T follicular helper cell (primary cell): ENCODE measurements around the gene ILF3.
"Not testable (repeated sequence)": the region's sequence is repeated elsewhere in the genome, so short reads cannot be mapped to it uniquely, and the experiment has no call there.

Experiments
- DNase-seq: peaks from one replicate; pipeline ENCODE4 v3.0.0-alpha.2; 2020; ENCODE audit warnings: low read depth

The ILF3 gene

DNA sequence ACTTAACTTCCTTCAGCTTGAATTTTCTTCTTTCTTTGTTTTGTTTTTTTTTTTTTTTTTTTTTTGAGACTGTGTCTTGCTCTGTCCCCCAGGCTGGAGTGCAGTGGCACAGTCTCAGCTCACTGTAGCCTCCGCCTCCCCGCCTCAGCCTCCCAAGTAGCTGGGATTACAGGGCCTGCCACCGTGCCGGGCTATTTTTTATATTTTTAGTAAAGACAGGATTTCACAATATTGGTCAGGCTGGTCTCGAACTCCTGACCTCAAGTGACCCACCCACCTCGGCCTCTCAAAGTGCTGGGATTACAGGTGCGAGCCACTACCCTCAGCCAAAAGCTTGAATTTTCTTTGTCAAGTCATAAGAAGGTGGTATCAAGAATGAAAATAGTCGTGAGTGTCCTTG lies 21.1 kb downstream of the ILF3 start:
- not testable (repeated sequence) for DNase-seq

DNA sequence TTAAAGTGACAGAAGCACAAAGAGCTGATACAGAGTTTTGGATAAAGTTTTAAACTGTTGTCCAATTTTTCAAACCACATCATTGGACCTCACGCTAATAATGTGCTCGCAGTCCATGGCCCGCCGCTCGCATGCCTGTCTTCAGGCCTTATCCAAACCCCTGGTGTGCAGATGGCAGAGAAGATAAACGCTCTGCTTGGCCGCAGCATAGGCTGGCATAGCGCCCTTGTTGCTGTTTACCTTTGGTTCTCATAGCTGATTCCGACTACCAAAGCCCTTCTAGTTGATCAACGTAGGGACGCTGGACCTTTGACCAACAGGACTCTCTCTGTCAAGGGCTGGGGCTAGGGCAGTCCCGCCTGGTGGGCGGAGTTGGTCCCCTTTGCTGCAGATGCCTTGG lies 23.6 kb downstream of the ILF3 start:
- no peak for DNase-seq

DNA sequence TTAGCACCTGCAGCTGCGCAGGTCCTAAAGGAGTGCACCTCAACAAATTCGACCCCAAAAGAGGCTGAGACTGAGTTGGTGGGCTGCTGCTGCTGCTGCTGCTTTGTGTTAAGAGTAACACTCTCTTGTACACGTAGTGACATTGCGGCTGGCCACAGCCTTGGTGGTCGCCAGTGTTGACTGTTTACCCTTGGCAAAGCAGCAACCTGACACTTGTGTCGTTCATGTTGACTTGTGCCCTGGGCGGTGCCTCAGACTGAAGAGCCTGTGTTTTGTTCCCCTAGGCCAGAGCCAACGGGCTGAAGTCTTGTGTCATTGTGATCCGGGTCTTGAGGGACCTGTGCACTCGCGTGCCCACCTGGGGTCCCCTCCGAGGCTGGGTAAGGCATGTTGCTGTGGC lies 24.7 kb downstream of the ILF3 start:
- no peak for DNase-seq

DNA sequence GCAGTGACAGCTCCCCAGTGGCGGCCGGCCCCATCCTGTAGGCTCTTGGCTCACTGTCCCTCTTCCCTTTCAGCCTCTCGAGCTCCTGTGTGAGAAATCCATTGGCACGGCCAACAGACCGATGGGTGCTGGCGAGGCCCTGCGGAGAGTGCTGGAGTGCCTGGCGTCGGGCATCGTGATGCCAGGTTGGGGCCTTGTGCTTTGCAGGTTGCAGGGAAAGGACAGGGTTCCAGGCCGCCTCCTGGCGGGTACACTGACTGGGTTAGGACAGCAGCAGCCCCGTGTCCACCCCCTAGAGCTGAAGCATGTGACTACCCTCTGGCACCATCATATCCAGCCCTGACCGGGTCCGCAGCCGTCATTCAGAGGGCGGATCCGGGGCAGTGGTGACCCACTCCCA lies 25.6 kb downstream of the ILF3 start:
- DNase-seq: no peak

DNA sequence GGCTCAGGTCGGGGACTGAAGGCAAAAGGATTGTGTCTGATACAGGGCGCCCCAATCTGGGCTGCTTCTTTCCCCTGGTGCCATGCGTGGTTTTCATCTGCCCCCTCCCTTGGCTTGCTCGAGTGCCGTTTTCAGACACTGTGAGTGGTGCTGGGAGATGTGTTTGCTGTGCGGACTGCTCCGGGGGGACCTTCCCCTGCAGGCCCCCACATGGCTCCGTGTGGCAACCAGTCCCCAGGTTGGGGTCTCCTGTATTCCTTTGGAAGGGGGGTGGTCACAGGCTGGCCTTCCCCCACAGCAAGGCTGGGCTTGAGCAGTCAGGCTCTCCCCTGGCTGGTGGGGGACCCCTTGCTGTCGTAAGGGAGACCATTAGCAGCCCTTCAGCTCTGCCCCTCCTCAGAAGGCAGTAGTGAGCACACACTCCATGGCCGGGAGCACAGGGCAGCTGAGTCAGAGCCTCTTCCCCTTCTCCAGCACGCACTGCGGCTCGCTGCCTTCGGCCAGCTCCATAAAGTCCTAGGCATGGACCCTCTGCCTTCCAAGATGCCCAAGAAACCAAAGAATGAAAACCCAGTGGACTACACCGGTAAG lies 26.5 kb downstream of the ILF3 start:
- no peak for DNase-seq

DNA sequence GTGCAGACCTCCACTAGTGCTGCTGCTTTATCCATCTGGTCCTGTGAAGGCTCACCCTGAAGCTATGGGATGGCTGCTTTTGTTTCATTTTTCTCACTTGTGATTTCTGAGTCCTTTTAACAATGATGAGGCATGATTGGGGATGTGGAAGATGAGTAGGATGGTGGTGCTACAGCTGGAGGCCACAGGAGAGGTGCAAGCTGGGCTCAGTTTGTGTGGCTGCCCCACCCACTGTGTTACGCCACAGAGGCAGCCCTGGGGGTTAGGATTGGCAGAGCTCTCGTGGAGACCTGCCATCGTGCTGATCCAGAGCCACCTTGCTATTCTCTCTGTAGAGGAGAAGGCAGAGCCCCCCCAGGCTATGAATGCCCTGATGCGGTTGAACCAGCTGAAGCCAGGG lies 27.5 kb downstream of the ILF3 start:
- DNase-seq: no peak

DNA sequence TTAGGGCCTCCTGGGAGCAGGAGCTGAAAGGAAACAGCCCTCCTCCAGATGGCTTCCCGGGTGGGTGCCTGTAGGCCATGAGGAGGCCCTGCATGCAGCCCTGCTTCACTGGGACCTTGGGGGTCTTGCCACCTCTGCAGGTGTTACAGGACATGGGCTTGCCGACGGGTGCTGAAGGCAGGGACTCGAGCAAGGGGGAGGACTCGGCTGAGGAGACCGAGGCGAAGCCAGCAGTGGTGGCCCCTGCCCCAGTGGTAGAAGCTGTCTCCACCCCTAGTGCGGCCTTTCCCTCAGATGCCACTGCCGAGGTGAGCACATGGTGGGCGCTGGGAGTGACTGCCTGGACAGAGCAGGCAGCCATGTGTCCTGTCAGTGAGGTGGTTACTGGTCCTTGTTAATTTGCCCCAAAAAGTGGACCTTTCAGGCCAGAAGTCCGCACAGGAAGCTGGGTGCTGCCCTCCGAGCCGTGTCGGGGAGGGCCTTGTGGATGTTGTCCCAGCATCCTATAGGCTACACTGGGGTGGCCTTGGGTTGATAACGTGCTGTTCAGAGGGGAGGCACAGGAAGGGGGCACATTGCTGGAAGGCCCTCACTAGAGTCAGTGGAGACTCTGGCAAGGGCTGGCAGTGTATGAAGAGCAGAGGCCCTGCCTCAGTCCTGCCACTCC lies 28.4 kb downstream of the ILF3 start:
- DNase-seq: no peak

DNA sequence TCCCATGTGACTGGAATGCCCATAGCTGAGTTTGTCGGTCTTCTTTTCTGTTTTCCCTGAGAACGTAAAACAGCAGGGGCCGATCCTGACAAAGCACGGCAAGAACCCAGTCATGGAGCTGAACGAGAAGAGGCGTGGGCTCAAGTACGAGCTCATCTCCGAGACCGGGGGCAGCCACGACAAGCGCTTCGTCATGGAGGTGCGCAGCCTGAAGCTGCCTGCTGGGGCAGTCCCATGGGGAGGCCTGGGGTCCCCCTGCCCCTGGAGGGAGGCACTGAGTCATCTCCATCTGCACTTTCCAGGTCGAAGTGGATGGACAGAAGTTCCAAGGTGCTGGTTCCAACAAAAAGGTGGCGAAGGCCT lies 28.9 kb downstream of the ILF3 start:
- no peak for DNase-seq

DNA sequence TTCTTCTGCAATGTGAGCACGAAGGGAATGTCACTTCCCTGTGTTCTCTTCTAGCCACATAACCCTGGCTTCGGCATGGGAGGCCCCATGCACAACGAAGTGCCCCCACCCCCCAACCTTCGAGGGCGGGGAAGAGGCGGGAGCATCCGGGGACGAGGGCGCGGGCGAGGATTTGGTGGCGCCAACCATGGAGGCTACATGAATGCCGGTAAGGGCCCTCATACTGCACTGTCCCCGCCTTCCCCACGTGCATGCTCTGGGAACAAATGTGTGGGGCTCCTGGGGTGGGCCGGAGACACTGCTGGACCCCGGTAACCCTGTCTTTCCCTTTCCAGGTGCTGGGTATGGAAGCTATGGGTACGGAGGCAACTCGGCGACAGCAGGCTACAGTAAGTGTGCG lies 29.4 kb downstream of the ILF3 start:
- DNase-seq: no peak

DNA sequence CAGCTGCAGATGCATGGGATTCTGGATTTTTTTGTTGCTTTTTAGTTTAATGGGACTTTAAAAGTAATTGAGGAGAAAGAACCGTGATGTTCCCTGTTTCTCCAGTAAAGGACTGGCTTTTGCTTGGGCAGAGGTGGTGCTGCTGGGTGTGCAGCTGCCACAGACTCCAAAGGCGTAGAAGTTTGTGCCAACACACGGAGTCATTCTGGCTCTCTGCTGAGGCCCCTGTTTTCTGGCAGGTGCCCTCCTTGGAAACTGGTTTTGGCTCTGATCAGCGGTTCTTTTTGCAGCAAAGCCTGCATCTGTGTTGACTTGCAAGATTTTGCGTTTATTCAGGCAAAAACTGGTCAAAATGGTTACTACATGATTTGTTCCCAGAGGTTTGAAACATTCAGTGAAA lies 31.1 kb downstream of the ILF3 start:
- no peak for DNase-seq

DNA sequence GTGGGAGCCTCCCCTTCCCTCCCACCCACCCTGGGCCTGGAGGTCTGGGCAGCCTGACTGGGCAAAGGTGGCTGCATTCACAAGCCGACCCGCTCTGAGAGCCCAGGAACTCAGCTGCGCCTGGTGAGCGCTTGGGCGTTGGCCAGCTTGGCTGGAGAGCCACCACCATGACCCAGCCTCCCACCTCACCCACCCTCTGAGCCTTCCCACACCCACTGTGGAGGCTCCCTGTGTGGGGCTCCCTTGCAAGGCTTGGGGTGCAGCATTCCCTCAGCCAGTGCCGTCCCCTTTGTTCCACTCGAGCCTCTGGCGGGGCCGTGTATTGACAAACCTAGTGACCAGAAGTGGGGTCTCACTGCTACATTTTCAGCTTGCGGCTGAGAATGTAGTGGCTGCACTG lies 32.0 kb downstream of the ILF3 start:
- DNase-seq: no peak

DNA sequence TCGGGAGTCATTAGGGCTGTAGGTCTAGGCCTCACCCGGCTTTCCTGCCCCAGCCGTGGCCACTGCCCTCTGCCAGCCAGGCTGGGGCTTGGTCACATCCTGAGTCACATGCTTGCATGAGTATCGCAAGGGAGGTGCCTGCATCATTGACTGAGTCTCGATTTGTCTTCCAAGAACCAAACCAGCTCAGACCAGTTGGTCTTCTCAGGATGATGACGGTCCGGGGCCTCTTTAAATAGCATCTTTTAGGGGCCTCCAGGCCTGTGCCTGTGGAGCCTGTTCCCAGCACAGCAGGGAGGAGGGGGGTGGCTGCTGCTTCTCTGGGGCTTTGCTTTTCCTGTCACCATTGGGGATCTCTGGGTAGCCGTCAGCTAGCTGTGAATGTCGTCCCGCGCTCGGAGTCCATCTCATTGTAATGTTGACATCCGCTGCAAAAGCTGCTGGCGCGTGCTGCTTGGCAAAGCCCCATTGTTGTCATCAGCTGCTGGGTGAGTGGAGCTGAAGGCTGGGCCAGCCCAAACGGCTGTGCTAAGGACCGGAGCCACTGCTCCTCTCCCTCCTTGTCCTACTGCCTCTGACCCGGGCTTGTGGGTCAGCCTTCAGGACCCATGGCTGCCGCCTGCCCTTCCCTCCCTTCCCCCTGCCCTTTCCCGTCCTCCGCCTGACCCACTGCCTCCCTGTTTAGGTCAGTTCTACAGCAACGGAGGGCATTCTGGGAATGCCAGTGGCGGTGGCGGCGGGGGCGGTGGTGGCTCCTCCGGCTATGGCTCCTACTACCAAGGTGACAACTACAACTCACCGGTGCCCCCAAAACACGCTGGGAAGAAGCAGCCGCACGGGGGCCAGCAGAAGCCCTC lies 32.7 kb downstream of the ILF3 start:
- DNase-seq: no peak

DNA sequence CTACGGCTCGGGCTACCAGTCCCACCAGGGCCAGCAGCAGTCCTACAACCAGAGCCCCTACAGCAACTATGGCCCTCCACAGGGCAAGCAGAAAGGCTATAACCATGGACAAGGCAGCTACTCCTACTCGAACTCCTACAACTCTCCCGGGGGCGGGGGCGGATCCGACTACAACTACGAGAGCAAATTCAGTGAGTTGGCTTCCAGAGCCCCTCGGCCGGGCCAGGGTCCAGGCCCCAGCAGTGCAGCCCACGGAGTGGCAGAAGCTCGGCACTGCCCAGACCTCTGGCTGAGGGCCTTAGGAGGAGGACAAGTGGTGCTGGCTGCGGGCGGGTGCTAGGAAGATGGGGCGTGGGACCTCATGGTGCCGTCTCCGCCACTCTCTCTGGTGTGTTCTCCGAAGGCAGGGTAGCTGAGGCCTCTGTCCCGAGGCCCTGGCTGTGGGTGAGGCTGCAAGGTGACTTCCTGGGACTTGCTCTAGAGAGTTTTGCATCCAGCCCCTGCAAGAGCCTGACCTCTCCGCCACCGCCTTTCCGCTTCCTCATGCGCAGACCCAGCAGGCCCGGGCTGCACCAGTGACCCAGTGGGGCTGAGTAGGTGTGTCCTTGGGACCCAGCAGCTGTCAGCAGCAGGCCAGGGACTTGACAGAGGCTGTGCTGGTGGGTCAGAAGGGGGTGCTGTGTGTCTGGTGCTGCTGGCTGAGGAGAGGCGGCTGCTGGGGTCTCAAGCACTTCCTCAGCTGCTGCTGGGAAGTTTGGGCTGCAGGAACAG lies 33.6 kb downstream of the ILF3 start:
- DNase-seq: no peak

DNA sequence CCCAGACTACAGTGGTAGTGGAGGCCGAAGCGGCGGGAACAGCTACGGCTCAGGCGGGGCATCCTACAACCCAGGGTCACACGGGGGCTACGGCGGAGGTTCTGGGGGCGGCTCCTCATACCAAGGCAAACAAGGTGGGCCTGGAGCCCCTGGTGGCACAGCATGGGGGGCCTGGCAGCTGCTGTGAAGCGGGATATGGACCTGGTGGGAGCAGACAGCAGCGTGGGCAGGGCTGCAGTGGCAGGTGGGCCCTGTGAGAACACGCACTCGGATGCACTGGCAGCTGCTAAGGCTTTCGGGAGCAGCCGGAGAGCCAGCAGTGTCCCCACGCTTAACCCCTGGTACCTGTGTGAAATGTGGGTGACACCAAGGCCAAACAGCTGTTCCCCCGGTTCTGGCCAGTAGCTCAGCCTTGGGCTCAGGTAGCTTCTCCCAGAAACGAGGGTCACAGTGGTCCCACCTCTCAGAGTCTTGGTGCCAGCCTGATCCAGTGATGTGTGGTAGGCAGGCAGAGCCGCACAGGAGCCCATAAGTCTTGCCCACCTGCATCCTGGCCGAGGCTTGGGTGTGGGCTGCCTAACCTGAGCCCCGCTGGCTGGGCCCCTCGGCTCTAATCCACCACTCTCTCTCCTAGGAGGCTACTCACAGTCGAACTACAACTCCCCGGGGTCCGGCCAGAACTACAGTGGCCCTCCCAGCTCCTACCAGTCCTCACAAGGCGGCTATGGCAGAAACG lies 34.6 kb downstream of the ILF3 start:
- no peak for DNase-seq

DNA sequence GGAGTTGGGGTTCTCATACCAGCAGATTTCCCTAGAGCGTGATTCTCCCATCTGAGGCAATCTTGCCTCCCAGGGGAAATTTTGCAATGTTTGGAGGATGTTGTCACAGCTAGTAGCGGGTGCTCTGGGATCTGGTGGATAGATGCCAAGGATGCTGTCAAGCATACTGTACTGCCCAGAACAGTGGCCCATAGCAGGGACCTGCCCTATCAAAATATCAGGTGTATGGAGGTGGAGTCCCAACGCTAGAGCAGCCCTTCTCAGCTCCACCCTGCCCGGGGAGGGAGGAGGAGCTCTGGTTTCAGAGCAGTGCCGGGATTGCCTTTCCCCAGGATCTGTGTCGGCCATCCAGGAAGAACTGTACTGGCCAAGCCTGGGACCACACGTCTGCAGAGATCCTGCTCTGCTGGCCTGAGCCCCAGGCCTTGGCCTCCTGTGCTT lies 36.2 kb downstream of the ILF3 start:
- DNase-seq: no peak

DNA sequence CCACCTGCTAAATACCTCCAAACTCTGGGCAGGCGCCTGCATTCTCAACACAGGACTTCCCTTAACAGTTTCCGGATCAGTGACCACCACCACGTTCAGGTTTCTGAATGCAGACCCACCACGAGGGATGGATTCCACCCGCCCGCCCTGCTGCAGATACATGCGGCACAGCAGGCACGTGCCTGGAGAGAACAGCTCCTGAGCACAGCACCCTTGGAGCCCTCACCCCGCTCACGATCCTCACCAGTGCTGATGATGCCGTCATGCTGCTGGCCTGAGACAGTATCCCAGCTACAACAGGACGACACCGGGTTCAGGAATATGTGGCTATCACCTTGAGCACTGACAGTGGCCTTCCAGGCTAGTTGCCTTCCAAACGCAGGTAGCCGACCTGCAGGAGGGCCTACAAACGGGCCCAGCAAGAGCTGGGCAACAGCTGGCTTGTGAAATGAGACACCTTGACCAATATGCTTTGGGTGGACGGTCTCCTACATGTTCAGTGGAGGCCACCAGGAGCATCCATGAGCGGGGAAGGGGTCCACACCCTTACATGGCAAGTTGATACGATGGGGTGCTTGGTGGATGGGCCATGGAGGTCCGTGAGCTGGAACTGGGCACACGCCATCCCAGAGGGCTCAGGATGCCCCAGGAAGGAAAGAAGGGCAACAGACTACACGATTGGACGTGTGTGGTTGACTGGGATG lies 37.2 kb downstream of the ILF3 start:
- DNase-seq: no peak

DNA sequence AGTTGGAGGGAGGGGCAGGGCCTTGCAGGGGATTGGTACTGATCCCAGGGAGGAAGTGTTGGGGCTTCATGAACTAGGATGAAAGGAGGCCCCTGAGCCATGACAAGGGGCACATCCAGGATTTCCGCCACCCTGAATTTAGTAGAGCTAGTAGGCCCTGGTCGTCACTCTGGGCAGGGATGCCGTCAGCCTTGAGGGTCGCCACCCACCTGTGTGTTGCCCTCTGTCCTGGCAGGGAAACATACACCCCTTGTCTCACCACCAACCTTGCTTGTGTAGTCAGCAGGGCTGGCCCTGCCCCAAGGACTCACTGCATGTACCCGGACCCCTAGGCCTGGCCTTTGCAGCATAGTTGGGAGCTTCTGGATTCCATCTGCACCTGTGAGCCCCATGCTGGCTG lies 37.7 kb downstream of the ILF3 start:
- DNase-seq: no peak

DNA sequence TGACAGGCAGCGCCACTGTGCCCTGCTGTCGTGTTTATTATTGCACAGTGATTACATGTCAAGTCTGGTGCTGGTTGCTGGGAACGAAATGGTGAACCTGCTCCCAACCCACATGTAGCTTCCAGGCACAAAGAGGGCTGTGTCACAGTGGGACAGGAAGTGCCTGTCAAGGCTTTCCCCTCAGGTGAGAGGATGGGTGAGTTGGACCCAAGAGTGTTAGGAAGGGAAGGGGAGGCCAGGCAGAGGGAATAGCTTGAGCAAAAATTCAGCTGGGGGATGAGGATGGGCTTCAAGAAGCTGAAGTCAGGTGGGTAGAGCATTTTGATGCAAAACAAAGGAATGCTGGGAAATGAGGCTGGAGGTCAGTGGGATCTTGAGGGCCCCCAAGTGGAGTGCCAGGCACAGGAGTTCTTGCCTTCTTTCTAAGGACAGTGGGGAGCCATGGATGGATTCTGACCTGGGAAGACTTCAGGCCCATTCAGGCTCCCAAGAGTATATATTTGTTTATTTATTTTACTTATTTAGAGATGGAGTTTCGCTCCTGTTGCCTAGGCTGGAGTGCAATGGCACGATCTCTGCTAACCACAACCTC lies 38.6 kb downstream of the ILF3 start:
- DNase-seq: no peak

DNA sequence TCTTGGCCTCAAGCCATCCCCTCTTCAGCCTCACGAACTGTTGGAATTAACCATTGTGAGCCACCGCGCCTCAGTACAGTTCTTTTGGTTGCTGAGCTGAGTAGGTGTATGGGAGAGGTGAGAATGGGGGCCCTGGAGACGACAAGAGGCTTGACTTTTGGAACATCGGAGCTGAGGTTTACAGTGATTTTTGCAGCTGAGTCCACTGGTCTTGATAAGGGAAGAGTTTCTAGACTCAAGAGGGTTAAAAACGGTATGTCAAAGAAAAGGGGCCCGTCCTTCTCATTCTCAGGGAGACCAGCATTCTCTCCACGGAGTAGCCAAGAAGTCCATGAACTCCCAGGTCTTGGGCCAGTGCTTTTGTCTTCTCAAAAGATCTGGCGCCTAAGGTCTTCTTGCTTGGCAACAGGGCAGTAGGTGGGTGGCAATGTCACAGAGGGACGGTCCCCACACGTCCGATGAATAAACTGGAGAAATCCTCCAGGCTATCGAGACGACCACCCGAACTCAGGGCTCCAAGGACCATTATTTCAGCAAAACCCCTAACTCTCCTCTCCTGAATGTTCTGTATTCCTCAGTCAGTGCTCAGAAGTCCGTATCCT lies 40.7 kb downstream of the ILF3 start:
- DNase-seq: no peak
